ENCODE results near the gene KRTAP1-4. TPM values are rescaled to one million over a fixed set of nuclear protein-coding genes. Genes with fewer than 3 reads are reported as not detected.

KRTAP1-4 gene
- total and polyA plus RNA-seq, 2 donors (not counting 3 experiments of a cell fraction or from before 2014, with no cell fraction given) = not detected

DNA sequence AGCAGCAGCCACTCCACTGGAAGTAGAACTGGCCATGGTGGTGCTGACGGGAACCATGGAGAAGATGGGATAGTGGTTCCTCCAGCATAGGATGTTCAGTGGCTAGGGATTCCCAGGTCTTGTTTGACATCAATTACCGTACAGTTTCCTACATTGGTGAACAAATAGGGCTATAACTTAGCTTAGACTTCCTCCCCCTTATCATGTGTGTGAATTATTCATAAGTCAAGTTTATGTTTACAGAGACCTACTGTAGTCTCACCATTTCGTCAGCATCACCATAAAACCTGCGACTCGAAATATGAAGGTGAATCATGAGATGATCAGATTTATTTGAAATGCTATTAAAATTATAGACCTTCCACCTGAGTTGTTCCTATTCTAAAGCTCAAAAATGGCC lies 28.7 kb upstream of the KRTAP1-4 start:
- Histone ChIP-seq H3K4me2 (ENCODE audit: insufficient read depth, low read length) (no peak overlapping the region), H3K27ac (ENCODE audit: insufficient read depth, low read depth, low read length) (no peak overlapping the region), H2AFZ (ENCODE audit: low read depth, low read length) (no peak overlapping the region), H3K4me1 (ENCODE audit: control insufficient read depth, extremely low read depth, insufficient read depth, low read length) (no peaks in the 10 kb centered on the region), H3K36me3 (ENCODE audit: control insufficient read depth in 2 of 2, extremely low read depth in 1 of 2, insufficient read depth in 2 of 2, low read length in 2 of 2) (no peaks in the 10 kb centered on the region), H3K9ac (replicated peaks; ENCODE audit: extremely low read depth, insufficient read depth, low read length) (no peak overlapping the region), H4K20me1 (replicated peaks; ENCODE audit: control insufficient read depth, extremely low read depth, insufficient read depth, low read length) (no peaks in the 10 kb centered on the region), H3K9me1 (replicated peaks; ENCODE audit: control insufficient read depth, extremely low read depth, insufficient read depth, low read length) (no peaks in the 10 kb centered on the region), H3K9me3 (replicated peaks; ENCODE audit: control insufficient read depth, insufficient read depth, low read length) (no peaks in the 10 kb centered on the region), H3K27me3 (ENCODE audit: control insufficient read depth in 2 of 2, insufficient read depth in 2 of 2, low read length in 2 of 2) (peaks cover 6 to 12% of the 10 kb centered on the region in 2 experiments), H3K79me2 (ENCODE audit: control insufficient read depth, insufficient read depth, low read length) (no peaks in the 10 kb centered on the region), H3K4me3 (replicated peaks in 1 of 3; ENCODE audit: insufficient read depth in 1 of 3, low read depth in 1 of 3, low read length in 3 of 3) (no peak overlapping the region)
- CTCF ChIA-PET = interaction anchor here (1.1 kb wide), 1 partner anchor 49 kb away, joined by 3 read pairs; no protein-coding TSS in a partner anchor
- BruUV-seq (replicated peaks) = no TSS peak
- POLR2A ChIA-PET = no interaction called here
- dilution Hi-C loops (cut with MboI; ENCODE audit: extremely low pct_ligation_motif_present, low sequenced_read_pairs) (no loop called here), intact Hi-C loops (cut with micrococcal nuclease) (no loop called here)
- TF ChIP-seq, protein P1, sequence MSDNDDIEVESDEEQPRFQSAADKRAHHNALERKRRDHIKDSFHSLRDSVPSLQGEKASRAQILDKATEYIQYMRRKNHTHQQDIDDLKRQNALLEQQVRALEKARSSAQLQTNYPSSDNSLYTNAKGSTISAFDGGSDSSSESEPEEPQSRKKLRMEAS (IDR thresholded peaks at IDR 0.05; ENCODE audit: insufficient read depth, insufficient read length) = no peak
- no peak for TF ChIP-seq JUN (IDR thresholded peaks at IDR 0.05; ENCODE audit: borderline replicate concordance, insufficient read depth, insufficient read length, low read depth)
- no peak for TF ChIP-seq EZH2 (IDR thresholded peaks at IDR 0.05; ENCODE audit: borderline replicate concordance, low read depth, low read length, severe bottlenecking)
- no peak for TF ChIP-seq GATA2 (IDR thresholded peaks at IDR 0.05; ENCODE audit: insufficient read depth, insufficient read length, low read depth, low read length)
- TF ChIP-seq, protein P2, sequence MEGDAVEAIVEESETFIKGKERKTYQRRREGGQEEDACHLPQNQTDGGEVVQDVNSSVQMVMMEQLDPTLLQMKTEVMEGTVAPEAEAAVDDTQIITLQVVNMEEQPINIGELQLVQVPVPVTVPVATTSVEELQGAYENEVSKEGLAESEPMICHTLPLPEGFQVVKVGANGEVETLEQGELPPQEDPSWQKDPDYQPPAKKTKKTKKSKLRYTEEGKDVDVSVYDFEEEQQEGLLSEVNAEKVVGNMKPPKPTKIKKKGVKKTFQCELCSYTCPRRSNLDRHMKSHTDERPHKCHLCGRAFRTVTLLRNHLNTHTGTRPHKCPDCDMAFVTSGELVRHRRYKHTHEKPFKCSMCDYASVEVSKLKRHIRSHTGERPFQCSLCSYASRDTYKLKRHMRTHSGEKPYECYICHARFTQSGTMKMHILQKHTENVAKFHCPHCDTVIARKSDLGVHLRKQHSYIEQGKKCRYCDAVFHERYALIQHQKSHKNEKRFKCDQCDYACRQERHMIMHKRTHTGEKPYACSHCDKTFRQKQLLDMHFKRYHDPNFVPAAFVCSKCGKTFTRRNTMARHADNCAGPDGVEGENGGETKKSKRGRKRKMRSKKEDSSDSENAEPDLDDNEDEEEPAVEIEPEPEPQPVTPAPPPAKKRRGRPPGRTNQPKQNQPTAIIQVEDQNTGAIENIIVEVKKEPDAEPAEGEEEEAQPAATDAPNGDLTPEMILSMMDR (IDR thresholded peaks at IDR 0.05; ENCODE audit: extremely low read depth in 1 of 2, insufficient read depth in 1 of 2, low read depth in 1 of 2, low read length in 2 of 2) = no peak
- no peak for TF ChIP-seq POLR2AphosphoS5 (IDR thresholded peaks at IDR 0.05; ENCODE audit: insufficient read depth, low read depth, low read length)
- TF ChIP-seq FOS (IDR thresholded peaks at IDR 0.05; ENCODE audit: borderline replicate concordance, insufficient read depth, low read length) = no peak
- no peak for TF ChIP-seq MYC (IDR thresholded peaks at IDR 0.05; ENCODE audit: low read depth, low read length)
- TF ChIP-seq POLR2A (IDR thresholded peaks at IDR 0.05; ENCODE audit: low read depth, low read length) = no peak
- DNase-seq (ENCODE audit: low read depth, low spot score) = no peak
- FAIRE-seq = no peak

Data from endothelial cell of umbilical vein (primary cell).